ENCODE measurements around the gene PTPRM.

- TF ChIP-seq, protein P1, sequence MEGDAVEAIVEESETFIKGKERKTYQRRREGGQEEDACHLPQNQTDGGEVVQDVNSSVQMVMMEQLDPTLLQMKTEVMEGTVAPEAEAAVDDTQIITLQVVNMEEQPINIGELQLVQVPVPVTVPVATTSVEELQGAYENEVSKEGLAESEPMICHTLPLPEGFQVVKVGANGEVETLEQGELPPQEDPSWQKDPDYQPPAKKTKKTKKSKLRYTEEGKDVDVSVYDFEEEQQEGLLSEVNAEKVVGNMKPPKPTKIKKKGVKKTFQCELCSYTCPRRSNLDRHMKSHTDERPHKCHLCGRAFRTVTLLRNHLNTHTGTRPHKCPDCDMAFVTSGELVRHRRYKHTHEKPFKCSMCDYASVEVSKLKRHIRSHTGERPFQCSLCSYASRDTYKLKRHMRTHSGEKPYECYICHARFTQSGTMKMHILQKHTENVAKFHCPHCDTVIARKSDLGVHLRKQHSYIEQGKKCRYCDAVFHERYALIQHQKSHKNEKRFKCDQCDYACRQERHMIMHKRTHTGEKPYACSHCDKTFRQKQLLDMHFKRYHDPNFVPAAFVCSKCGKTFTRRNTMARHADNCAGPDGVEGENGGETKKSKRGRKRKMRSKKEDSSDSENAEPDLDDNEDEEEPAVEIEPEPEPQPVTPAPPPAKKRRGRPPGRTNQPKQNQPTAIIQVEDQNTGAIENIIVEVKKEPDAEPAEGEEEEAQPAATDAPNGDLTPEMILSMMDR (IDR thresholded peaks at IDR 0.05) = no peak
- no peak for TF ChIP-seq POLR2AphosphoS5 (IDR thresholded peaks at IDR 0.05; ENCODE audit: low read depth, low read length)
Observed at GRCh38 chr18:7927119-7927518, 360.0 kb downstream of the PTPRM start.
